Left ventricle myocardium superior (tissue), 1 donor: ENCODE results near the gene EFNA4. TPM values are rescaled to one million over a fixed set of nuclear protein-coding genes. Genes with fewer than 3 reads are reported as not detected.

Source experiments
- ATAC-seq: fragments of 200-7000 bp; cut with Tn5 transposase; one replicate; pipeline ENCODE4 v1.9.1; 2020; ENCODE audit warnings: mild to moderate bottlenecking, moderate library complexity
- DNase-seq: peaks from one replicate; pipeline ENCODE4 v3.0.0-alpha.2; 2020
- intact Hi-C: fragments of 100-400 bp; cut with micrococcal nuclease; formaldehyde crosslinking; loops from one replicate; pipeline ENCODE4 v1.11.0; 2022
- long read RNA-seq: library from polyadenylated mRNA; unstranded; transcript quantifications from one replicate; pipeline ENCODE4 v2.0.0, GENCODE V29; 2021
- total RNA-seq: library from RNA; stranded (reverse); fragmentation: NEBNext Ultra II Directional; extraction: Animal tissue kit (Norgen Biotek cat#: 25700); gene quantifications from one replicate; pipeline ENCODE4 v1.2.1, GENCODE V29; 2021
- donor health status: DM: no; HTN: yes; CAD: no; lungs with severe emphysema.

The EFNA4 gene
- total RNA-seq, result 2.3 TPM
- long read RNA-seq, partial matches to known transcripts, result 0 of 1 reads
- long read RNA-seq, other reads (novel, unspliced or antisense), result 0 of 1 reads

GRCh38 chr1:155063550-155064110 is at the start of gene EFNA4:
Gene EFNA4, plus strand, starts transcription at chr1:155063740. Its CDS starts 84 bp downstream, at chr1:155063824.
- peak; percentile 85 for DNase-seq
- ATAC-seq, result peak; percentile 91
- intact Hi-C loops, result no loop called here

GRCh38 chr1:155014709-155015508 is 48.6 kb upstream of the EFNA4 start:
- intact Hi-C loops, result no loop called here
- peak; percentile 29 for DNase-seq
- ATAC-seq, result no peak

- ATAC-seq (no peak), DNase-seq (peak; percentile 28)
- intact Hi-C loops, result no loop called here
Measured at GRCh38 chr1:155015527-155016230, 47.9 kb upstream of the EFNA4 start.

GRCh38 chr1:155016231-155016831 is 47.2 kb upstream of the EFNA4 start:
- DNase-seq, result peak; percentile 36
- intact Hi-C loops, result no loop called here
- no peak for ATAC-seq

GRCh38 chr1:155017041-155017945 is 46.2 kb upstream of the EFNA4 start:
- intact Hi-C loops, result no loop called here
- DNase-seq, result peak; percentile 95
- ATAC-seq, result peak; percentile 91

GRCh38 chr1:155017946-155018316 is 45.6 kb upstream of the EFNA4 start:
- peak; percentile 0 for ATAC-seq
- intact Hi-C loops, result no loop called here
- peak; percentile 24 for DNase-seq

- intact Hi-C loops, result no loop called here
- DNase-seq, result no peak
- ATAC-seq, result no peak
Measured at GRCh38 chr1:155018617-155019348, 44.8 kb upstream of the EFNA4 start.

GRCh38 chr1:155019377-155020245 is 43.9 kb upstream of the EFNA4 start:
- ATAC-seq, result no peak
- intact Hi-C loops, result no loop called here
- no peak for DNase-seq

- intact Hi-C loops, result no loop called here
- peak; percentile 23 for DNase-seq
- ATAC-seq, result no peak
Measured at GRCh38 chr1:155022136-155022926, 41.2 kb upstream of the EFNA4 start.

GRCh38 chr1:155022927-155023236 is 40.7 kb upstream of the EFNA4 start:
- intact Hi-C loops, result no loop called here
- DNase-seq (peak; percentile 38), ATAC-seq (peak; percentile 61)

GRCh38 chr1:155023627-155024026 is 39.9 kb upstream of the EFNA4 start:
- intact Hi-C loops, result no loop called here
- DNase-seq (no peak), ATAC-seq (no peak)

GRCh38 chr1:155024315-155024714 is 39.2 kb upstream of the EFNA4 start:
- DNase-seq, result peak; percentile 23
- intact Hi-C loops, result no loop called here
- ATAC-seq, result no peak

GRCh38 chr1:155026154-155026553 is 37.4 kb upstream of the EFNA4 start:
- DNase-seq (no peak), ATAC-seq (no peak)
- intact Hi-C loops, result no loop called here

GRCh38 chr1:155026588-155026987 is 37.0 kb upstream of the EFNA4 start:
- ATAC-seq, result no peak
- intact Hi-C loops, result no loop called here
- no peak for DNase-seq

GRCh38 chr1:155029513-155030242 is 33.9 kb upstream of the EFNA4 start:
- DNase-seq (peak; percentile 19), ATAC-seq (no peak)
- intact Hi-C loops, result no loop called here

- no peak for ATAC-seq
- DNase-seq, result no peak
- intact Hi-C loops, result no loop called here
Measured at GRCh38 chr1:155030243-155030795, 33.2 kb upstream of the EFNA4 start.
